Stomach (tissue), 4 donors: Measurements from ENCODE around the gene MAGEA8.

Source experiments
- CTCF ChIP-seq, 7 experiments: fragments of 450-650 bp in 4 of 7; fragments of 200-600 bp in 3 of 7; sonication (generic) in 3 of 7; IDR thresholded peaks; one replicate each; pipeline ENCODE4 v1.5.1; 2016 to 2019; ENCODE audit warnings: antibody characterized with exemption in 7 of 7, control low read depth in 2 of 7, mild to moderate bottlenecking in 1 of 7
- POLR2A ChIP-seq, 4 donors: fragments of 450-650 bp; IDR thresholded peaks; one replicate each; pipeline ENCODE4 v1.6.1; 2016; ENCODE audit warnings: antibody characterized with exemption in 4 of 4, control low read depth in 2 of 4, mild to moderate bottlenecking in 1 of 4, moderate library complexity in 1 of 4
- POLR2AphosphoS5 ChIP-seq, 3 donors: sonication (generic); formaldehyde crosslinking; IDR thresholded peaks; one replicate each; pipeline ENCODE4 v1.6.1; 2016; ENCODE audit warnings: antibody characterized with exemption in 3 of 3

GRCh38 chrX:149871433-149871832 lies 9.6 kb upstream of the MAGEA8 start:
- no peak for TF ChIP-seq CTCF (IDR thresholded peaks at IDR 0.05)
- no peak for TF ChIP-seq POLR2AphosphoS5 (IDR thresholded peaks at IDR 0.05)
- TF ChIP-seq POLR2A (IDR thresholded peaks at IDR 0.05): no peak
